HEK293 (cell line): Measurements from ENCODE around the gene JAK3.
A peak's percentile ranks its signal among the peaks of the same experiment; 100 is the strongest.

ENCODE experiments used
- HOXC10 ChIP-seq: sonication (generic); formaldehyde crosslinking; IDR thresholded peaks from 2 replicates; pipeline ENCODE4 v1.8.1; 2023; ENCODE audit warnings: mild to moderate bottlenecking, missing genetic modification reagents
- KLF8 ChIP-seq: fragments of 450-650 bp; formaldehyde crosslinking; IDR thresholded peaks from 2 replicates; pipeline ENCODE4 v1.5.1; 2016; ENCODE audit warnings: missing biosample characterization, missing genetic modification characterization
- MYNN ChIP-seq: fragments of 450-650 bp; formaldehyde crosslinking; IDR thresholded peaks from 2 replicates; pipeline ENCODE4 v1.5.1; 2016; ENCODE audit warnings: missing biosample characterization, missing genetic modification characterization, borderline replicate concordance
- TCF7L2 ChIP-seq: IDR thresholded peaks from 2 replicates; pipeline ENCODE4 v1.6.1; 2011; ENCODE audit warnings: low read depth, mild to moderate bottlenecking, inconsistent platforms, low read length, moderate library complexity, borderline replicate concordance
- ZBTB48 ChIP-seq: fragments of 450-650 bp; formaldehyde crosslinking; IDR thresholded peaks from 2 replicates; pipeline ENCODE4 v1.5.1; 2016; ENCODE audit warnings: missing biosample characterization, missing genetic modification characterization
- ZFP3 ChIP-seq: fragments of 450-650 bp; formaldehyde crosslinking; IDR thresholded peaks from 2 replicates; pipeline ENCODE4 v1.5.1; 2016; ENCODE audit warnings: low read depth, missing biosample characterization, missing genetic modification characterization
- ZFP69B ChIP-seq: fragments of 450-650 bp; formaldehyde crosslinking; IDR thresholded peaks from 2 replicates; pipeline ENCODE4 v1.5.1; 2016; ENCODE audit warnings: missing biosample characterization, missing genetic modification characterization
- ZNF10 ChIP-seq: fragments of 450-650 bp; formaldehyde crosslinking; IDR thresholded peaks from 2 replicates; pipeline ENCODE4 v1.5.1; 2017; ENCODE audit warnings: missing biosample characterization, missing genetic modification characterization
- ZNF114 ChIP-seq: fragments of 450-650 bp; formaldehyde crosslinking; IDR thresholded peaks from 2 replicates; pipeline ENCODE4 v1.5.0; 2017; ENCODE audit warnings: missing biosample characterization, missing genetic modification characterization
- ZNF132 ChIP-seq: fragments of 450-650 bp; formaldehyde crosslinking; IDR thresholded peaks from 2 replicates; pipeline ENCODE4 v1.5.1; 2017; ENCODE audit warnings: missing biosample characterization, missing genetic modification characterization, borderline replicate concordance
- ZNF19 ChIP-seq: fragments of 450-650 bp; formaldehyde crosslinking; IDR thresholded peaks from 2 replicates; pipeline ENCODE4; 2016; ENCODE audit warnings: missing biosample characterization, missing genetic modification characterization, low read depth
- ZNF211 ChIP-seq: fragments of 450-650 bp; formaldehyde crosslinking; IDR thresholded peaks from 2 replicates; pipeline ENCODE4 v1.5.1; 2016; ENCODE audit warnings: low read depth, missing biosample characterization, missing genetic modification characterization
- ZNF23 ChIP-seq: fragments of 450-650 bp; formaldehyde crosslinking; IDR thresholded peaks from 2 replicates; pipeline ENCODE4 v1.5.1; 2016; ENCODE audit warnings: missing biosample characterization, missing genetic modification characterization, borderline replicate concordance
- ZNF311 ChIP-seq: fragments of 450-650 bp; formaldehyde crosslinking; IDR thresholded peaks from 2 replicates; pipeline ENCODE4 v1.5.1; 2017; ENCODE audit warnings: missing biosample characterization, missing genetic modification characterization, borderline replicate concordance
- ZNF335 ChIP-seq: fragments of 450-650 bp; formaldehyde crosslinking; conservative IDR thresholded peaks from 2 replicates; pipeline ENCODE4 v1.5.1; 2016; ENCODE audit warnings: missing biosample characterization, missing genetic modification characterization
- ZNF341 ChIP-seq: fragments of 450-650 bp; formaldehyde crosslinking; IDR thresholded peaks from 2 replicates; pipeline ENCODE4; 2016; ENCODE audit warnings: low read depth, missing biosample characterization, missing genetic modification characterization
- ZNF416 ChIP-seq: fragments of 450-650 bp; formaldehyde crosslinking; IDR thresholded peaks from 2 replicates; pipeline ENCODE4 v1.5.1; 2016; ENCODE audit warnings: missing biosample characterization, missing genetic modification characterization
- ZNF433 ChIP-seq: fragments of 450-650 bp; formaldehyde crosslinking; IDR thresholded peaks from 2 replicates; pipeline ENCODE4 v1.5.1; 2016; ENCODE audit warnings: missing biosample characterization, missing genetic modification characterization, low read depth
- ZNF529 ChIP-seq: fragments of 450-650 bp; formaldehyde crosslinking; IDR thresholded peaks from 2 replicates; pipeline ENCODE4 v1.5.1; 2017; ENCODE audit warnings: missing genetic modification characterization, missing biosample characterization; ENCODE audit not compliant: insufficient replicate concordance
- ZNF624 ChIP-seq: fragments of 450-650 bp; formaldehyde crosslinking; IDR thresholded peaks from 2 replicates; pipeline ENCODE4 v1.5.1; 2017; ENCODE audit warnings: missing biosample characterization, missing genetic modification characterization
- ZNF76 ChIP-seq: fragments of 450-650 bp; formaldehyde crosslinking; IDR thresholded peaks from 2 replicates; pipeline ENCODE4; 2016; ENCODE audit warnings: low read depth, missing biosample characterization, missing genetic modification characterization, borderline replicate concordance
- ZNF785 ChIP-seq: fragments of 450-650 bp; formaldehyde crosslinking; IDR thresholded peaks from 2 replicates; pipeline ENCODE4 v1.5.1; 2016; ENCODE audit warnings: missing biosample characterization, missing genetic modification characterization
- ZNF792 ChIP-seq: fragments of 450-650 bp; formaldehyde crosslinking; IDR thresholded peaks from 2 replicates; pipeline ENCODE4 v1.5.1; 2016; ENCODE audit warnings: missing biosample characterization, missing genetic modification characterization
- ZNF830 ChIP-seq: fragments of 450-650 bp; IDR thresholded peaks from 2 replicates; pipeline ENCODE4 v1.5.0; 2018; ENCODE audit warnings: missing biosample characterization, missing genetic modification characterization, low read depth, mild to moderate bottlenecking, moderate library complexity
- TF ChIP-seq, protein P1 (sequence below): fragments of 450-650 bp; formaldehyde crosslinking; IDR thresholded peaks from 2 replicates; pipeline ENCODE4 v1.5.1; 2017; ENCODE audit warnings: missing biosample characterization, missing genetic modification characterization
- TF ChIP-seq, protein P2 (sequence below): fragments of 450-650 bp; formaldehyde crosslinking; IDR thresholded peaks from 2 replicates; pipeline ENCODE4 v1.5.1; 2016; ENCODE audit warnings: missing biosample characterization, missing genetic modification characterization
- TF ChIP-seq, protein P3 (sequence below): fragments of 450-650 bp; formaldehyde crosslinking; IDR thresholded peaks from 2 replicates; pipeline ENCODE4 v1.5.1; 2016; ENCODE audit warnings: missing biosample characterization, missing genetic modification characterization
- TF ChIP-seq, protein P4 (sequence below): fragments of 450-650 bp; formaldehyde crosslinking; IDR thresholded peaks from 2 replicates; pipeline ENCODE4 v1.5.1; 2016; ENCODE audit warnings: missing biosample characterization, missing genetic modification characterization
- TF ChIP-seq, protein P5 (sequence below): fragments of 450-650 bp; formaldehyde crosslinking; IDR thresholded peaks from 2 replicates; pipeline ENCODE4 v1.5.1; 2016; ENCODE audit warnings: missing biosample characterization, missing genetic modification characterization
- TF ChIP-seq, protein P6 (sequence below): fragments of 450-650 bp; formaldehyde crosslinking; IDR thresholded peaks from 2 replicates; pipeline ENCODE4 v1.5.1; 2016; ENCODE audit warnings: missing biosample characterization, missing genetic modification characterization
- TF ChIP-seq, protein P7 (sequence below): sonication (generic); formaldehyde crosslinking; IDR thresholded peaks from 2 replicates; pipeline ENCODE4 v1.8.1; 2022; ENCODE audit warnings: mild to moderate bottlenecking, moderate library complexity, missing genetic modification reagents

The JAK3 gene

DNA sequence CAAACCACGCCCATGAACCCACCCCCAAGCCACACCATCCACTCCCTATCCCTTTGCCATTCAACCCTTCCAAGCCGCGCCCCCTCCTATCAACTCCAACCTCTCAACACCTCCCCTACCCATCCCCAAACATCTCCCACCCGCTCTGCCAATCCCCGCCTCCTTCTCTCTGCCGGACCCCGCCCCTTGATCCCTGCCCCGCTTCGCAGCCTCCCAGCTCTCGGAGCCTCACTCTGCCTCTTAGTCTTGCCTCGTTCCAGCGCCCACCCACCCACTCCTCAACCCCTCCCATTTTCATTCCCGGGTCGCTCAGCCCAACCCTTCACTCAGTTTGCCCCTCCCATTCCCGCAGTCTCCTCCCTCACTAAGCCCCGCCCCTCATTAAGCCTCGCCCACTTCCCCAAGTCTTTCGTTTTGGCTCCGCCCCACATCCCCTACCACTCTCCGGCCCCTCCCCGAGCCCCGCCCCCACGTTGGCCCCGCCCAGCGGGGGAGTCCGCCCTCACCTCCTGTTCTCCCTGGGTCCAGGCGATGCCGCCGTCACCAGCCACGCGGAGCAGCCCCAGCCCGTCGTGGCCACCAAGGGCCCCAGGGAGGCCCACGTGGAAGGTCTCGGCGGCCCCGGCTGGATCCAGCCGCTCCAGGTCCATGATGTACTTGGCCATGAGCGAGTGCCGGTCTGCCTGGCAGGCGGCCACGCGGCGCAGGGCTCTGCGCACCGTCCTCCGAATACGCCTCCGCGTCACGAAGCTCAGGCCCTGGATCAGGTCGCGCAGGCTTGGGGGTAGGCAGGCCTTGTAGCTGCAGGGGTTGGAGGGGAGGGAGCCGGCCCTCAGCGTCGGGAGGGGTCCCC, 5.7 kb downstream of the JAK3 start (continued):
- TF ChIP-seq ZFP3 (tag by site-specific recombination), result no peak
- TF ChIP-seq ZNF416, result no peak
- TF ChIP-seq, protein P1, sequence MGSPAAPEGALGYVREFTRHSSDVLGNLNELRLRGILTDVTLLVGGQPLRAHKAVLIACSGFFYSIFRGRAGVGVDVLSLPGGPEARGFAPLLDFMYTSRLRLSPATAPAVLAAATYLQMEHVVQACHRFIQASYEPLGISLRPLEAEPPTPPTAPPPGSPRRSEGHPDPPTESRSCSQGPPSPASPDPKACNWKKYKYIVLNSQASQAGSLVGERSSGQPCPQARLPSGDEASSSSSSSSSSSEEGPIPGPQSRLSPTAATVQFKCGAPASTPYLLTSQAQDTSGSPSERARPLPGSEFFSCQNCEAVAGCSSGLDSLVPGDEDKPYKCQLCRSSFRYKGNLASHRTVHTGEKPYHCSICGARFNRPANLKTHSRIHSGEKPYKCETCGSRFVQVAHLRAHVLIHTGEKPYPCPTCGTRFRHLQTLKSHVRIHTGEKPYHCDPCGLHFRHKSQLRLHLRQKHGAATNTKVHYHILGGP (tag by site-specific recombination), result no peak
- no peak for TF ChIP-seq ZNF624 (tag by site-specific recombination)
- TF ChIP-seq ZNF830 (tag by site-specific recombination), result no peak
- no peak for TF ChIP-seq ZNF76
- TF ChIP-seq ZNF114 (tag by site-specific recombination), result no peak
- TF ChIP-seq HOXC10 (CRISPR knock-in tag), result no peak
- no peak for TF ChIP-seq ZBTB48
- no peak for TF ChIP-seq ZNF529 (tag by site-specific recombination)
- no peak for TF ChIP-seq ZNF23 (tag by site-specific recombination)
- TF ChIP-seq KLF8 (tag by site-specific recombination), result peak; percentile 95; the same call in 1 of the 2 replicates
- TF ChIP-seq, protein P2, sequence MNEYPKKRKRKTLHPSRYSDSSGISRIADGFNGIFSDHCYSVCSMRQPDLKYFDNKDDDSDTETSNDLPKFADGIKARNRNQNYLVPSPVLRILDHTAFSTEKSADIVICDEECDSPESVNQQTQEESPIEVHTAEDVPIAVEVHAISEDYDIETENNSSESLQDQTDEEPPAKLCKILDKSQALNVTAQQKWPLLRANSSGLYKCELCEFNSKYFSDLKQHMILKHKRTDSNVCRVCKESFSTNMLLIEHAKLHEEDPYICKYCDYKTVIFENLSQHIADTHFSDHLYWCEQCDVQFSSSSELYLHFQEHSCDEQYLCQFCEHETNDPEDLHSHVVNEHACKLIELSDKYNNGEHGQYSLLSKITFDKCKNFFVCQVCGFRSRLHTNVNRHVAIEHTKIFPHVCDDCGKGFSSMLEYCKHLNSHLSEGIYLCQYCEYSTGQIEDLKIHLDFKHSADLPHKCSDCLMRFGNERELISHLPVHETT, result no peak
- no peak for TF ChIP-seq TCF7L2
- no peak for TF ChIP-seq ZNF433
- TF ChIP-seq ZNF792 (tag by site-specific recombination), result no peak
- TF ChIP-seq, protein P3, sequence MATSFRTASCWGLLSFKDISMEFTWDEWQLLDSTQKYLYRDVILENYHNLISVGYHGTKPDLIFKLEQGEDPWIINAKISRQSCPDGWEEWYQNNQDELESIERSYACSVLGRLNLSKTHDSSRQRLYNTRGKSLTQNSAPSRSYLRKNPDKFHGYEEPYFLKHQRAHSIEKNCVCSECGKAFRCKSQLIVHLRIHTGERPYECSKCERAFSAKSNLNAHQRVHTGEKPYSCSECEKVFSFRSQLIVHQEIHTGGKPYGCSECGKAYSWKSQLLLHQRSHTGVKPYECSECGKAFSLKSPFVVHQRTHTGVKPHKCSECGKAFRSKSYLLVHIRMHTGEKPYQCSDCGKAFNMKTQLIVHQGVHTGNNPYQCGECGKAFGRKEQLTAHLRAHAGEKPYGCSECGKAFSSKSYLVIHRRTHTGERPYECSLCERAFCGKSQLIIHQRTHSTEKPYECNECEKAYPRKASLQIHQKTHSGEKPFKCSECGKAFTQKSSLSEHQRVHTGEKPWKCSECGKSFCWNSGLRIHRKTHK (tag by site-specific recombination), result no peak
- no peak for TF ChIP-seq ZNF132
- no peak for TF ChIP-seq ZNF19 (tag by site-specific recombination)
- no peak for TF ChIP-seq ZNF785 (tag by site-specific recombination)
- TF ChIP-seq ZNF341, result peak; percentile 85
- TF ChIP-seq, protein P4, sequence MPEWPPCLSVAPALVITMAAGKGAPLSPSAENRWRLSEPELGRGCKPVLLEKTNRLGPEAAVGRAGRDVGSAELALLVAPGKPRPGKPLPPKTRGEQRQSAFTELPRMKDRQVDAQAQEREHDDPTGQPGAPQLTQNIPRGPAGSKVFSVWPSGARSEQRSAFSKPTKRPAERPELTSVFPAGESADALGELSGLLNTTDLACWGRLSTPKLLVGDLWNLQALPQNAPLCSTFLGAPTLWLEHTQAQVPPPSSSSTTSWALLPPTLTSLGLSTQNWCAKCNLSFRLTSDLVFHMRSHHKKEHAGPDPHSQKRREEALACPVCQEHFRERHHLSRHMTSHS (tag by site-specific recombination), result no peak
- TF ChIP-seq ZNF335 (tag by site-specific recombination), result peak; percentile 56
- TF ChIP-seq ZNF211 (tag by site-specific recombination), result no peak
- TF ChIP-seq ZNF311, result no peak
- 0 out of 2 replicates have a peak, but pooled peaks have one; percentile 38 for TF ChIP-seq ZFP69B (tag by site-specific recombination)
- no peak for TF ChIP-seq ZNF10 (tag by site-specific recombination)
- TF ChIP-seq, protein P5, sequence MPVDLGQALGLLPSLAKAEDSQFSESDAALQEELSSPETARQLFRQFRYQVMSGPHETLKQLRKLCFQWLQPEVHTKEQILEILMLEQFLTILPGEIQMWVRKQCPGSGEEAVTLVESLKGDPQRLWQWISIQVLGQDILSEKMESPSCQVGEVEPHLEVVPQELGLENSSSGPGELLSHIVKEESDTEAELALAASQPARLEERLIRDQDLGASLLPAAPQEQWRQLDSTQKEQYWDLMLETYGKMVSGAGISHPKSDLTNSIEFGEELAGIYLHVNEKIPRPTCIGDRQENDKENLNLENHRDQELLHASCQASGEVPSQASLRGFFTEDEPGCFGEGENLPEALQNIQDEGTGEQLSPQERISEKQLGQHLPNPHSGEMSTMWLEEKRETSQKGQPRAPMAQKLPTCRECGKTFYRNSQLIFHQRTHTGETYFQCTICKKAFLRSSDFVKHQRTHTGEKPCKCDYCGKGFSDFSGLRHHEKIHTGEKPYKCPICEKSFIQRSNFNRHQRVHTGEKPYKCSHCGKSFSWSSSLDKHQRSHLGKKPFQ (tag by site-specific recombination), result no peak
- TF ChIP-seq, protein P6, sequence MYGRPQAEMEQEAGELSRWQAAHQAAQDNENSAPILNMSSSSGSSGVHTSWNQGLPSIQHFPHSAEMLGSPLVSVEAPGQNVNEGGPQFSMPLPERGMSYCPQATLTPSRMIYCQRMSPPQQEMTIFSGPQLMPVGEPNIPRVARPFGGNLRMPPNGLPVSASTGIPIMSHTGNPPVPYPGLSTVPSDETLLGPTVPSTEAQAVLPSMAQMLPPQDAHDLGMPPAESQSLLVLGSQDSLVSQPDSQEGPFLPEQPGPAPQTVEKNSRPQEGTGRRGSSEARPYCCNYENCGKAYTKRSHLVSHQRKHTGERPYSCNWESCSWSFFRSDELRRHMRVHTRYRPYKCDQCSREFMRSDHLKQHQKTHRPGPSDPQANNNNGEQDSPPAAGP, result peak; percentile 46; the same call in 1 of the 2 replicates
- TF ChIP-seq, protein P7, sequence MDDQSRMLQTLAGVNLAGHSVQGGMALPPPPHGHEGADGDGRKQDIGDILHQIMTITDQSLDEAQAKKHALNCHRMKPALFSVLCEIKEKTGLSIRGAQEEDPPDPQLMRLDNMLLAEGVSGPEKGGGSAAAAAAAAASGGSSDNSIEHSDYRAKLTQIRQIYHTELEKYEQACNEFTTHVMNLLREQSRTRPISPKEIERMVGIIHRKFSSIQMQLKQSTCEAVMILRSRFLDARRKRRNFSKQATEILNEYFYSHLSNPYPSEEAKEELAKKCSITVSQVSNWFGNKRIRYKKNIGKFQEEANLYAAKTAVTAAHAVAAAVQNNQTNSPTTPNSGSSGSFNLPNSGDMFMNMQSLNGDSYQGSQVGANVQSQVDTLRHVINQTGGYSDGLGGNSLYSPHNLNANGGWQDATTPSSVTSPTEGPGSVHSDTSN (CRISPR knock-in tag), result no peak
- no peak for TF ChIP-seq MYNN (tag by site-specific recombination)
